ENCODE measurements around the gene AP2A2.

AP2A2 gene

DNA sequence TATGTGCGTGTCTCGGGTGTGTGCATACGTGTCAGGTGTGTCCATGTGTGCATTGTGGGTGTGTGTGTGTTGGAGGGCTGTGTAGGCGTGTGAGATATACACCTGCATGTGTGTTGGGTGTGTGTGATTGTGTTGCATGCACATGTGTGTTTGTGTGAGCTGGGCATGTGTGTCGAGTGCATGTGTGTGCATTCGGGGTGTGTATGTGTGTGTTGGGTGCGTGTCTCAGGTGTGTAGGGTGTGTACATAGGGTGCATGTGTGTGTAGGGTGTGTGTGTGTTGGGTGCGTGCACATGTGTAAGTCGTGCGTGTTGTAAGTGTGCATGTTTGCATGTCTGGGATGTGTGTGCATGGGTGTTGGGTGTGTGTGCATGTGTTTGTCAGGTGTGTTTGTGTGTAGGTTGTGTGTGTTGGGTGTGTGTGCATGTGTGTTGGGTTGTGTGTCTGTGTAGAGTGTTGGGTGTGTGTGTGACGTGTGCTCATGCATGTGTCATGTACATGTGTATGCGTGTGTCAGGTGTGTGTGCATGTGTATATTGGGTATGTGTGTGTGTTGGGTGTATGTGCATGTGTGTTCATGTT, 106.7 kb downstream of the AP2A2 start:
- no peak for DNase-seq

DNA sequence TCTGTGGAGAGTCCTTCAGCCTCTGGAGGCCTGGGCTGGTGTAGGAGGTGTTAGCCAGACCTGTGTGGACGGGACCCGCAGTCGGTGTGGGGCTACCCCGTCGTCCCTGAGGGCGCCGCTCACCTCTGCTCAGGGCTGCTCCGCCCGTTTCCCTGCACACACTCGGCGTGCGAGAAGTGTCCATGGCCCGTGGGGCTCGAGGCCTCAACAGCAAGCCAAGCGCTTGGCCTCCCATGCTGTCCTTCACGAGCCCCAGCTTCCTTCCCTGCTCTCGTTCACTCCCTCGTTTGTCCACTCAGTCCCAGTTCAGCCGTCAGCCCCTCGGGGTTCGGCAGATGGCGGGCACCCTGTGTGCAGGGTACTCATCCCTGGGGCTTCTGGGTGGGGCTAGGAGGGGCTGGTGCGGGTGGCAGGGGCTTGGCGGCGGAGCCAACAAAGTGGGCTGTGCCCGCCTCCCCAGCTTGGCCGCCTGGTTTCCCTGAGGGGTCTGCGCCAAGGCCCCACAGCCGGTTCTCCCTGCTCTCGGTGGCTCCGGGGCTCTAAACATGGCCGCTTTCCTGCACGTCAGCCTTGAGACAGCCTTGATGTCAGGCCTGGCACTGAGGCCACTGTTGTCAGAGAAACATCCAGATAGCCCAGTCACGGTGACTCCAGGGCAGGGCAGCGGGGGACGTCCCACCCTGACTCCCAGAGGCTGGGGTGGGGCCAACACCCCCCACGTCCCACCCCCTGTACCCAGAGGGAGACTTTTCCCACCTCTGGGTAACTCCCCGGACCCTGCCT, 107.5 kb downstream of the AP2A2 start:
- no peak for DNase-seq

DNA sequence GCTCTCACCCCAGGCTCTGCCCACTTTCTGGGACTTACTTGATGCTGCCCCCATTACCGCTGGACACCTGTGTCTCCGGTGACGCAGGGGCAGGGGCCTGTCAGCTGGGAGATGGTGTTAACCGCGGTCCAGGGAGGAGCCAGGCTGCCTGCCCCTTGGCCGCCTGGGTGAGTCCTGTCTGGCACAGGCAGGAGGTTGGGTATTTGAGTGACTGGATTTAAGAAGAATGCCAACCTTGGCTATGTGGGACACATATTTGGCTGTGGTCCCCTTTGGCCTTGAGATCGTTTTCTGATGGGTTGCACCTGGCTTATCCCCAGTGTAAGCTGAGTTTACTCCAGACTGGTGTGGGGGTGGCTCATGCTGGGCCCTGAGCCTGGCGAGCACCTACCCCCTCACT, 108.3 kb downstream of the AP2A2 start:
- no peak for DNase-seq

DNA sequence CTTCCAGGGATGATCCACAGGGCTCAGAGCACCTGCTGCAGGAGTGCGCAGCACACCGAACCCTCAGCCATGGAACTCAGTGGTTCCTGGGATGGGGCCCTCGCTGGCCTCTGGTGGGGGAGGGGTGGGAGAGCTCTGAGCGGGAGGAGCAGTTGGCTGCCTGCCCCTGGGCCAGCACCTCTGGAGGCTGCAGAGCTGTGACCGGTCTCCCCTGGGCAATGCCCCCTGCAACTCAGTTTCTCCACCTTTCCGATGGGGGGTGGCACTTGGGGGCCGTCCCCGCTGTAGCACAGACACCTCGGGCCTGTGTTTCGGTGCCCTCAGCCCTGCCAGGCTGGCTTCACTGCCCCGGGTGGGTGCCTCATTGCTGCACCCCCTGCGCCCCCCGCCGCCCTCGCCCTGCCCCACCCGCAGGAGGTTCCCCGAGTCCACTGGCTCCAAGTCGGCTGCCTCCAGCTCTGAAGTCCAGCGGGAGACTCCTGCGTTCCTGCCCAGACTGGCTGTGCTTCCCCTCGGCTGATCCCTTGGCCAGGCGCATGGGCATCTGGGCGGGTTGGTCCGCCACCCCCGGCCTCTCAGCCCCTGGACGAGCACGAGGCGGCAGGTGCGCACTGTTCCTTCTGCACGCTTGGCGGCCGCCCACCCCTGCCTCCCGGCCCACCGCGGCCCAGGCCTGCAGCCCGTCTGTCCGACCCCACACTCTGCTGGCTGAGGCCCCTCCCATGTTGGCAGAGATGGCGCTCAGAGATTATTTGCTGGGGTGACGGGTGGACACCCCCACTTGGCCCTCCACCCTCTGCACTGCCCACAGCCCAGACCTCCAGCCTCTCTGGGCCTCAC, 109.0 kb downstream of the AP2A2 start:
- DNase-seq = no peak

DNA sequence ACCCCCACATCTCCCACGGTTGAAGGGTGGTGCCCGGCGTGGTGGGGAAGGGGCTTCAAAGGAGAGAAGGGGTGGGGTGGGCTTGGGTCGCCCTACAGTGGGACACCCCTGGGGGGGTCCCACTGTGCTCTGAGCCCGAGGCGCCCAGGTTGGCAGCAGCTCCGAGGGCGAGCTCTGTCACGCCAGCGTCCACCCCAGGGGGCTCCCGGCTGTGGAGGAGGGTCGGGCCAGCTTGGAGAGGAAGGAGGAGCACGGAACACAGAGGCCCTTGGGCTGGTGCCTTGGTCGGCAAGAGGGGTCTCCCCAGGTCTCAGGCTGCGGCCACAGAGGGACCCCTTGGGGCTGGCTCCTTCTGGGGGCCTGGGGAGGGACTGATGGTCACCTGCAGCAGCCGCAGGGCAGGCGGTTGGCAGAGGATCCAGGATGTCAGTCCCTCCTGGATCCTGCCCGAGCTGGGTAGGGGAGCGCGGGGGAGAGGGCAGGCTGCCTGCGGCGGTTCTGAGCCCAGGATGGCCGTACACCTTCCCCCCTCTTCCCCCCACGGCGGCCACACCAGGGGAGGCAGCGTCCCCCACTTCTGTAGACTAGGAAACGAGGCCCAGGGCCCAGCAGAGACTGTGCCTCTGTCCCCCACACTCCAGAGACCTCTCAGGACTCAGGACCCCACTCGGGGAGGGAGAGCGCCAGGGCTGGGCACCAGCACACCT, 110.1 kb downstream of the AP2A2 start:
- DNase-seq = no peak

DNA sequence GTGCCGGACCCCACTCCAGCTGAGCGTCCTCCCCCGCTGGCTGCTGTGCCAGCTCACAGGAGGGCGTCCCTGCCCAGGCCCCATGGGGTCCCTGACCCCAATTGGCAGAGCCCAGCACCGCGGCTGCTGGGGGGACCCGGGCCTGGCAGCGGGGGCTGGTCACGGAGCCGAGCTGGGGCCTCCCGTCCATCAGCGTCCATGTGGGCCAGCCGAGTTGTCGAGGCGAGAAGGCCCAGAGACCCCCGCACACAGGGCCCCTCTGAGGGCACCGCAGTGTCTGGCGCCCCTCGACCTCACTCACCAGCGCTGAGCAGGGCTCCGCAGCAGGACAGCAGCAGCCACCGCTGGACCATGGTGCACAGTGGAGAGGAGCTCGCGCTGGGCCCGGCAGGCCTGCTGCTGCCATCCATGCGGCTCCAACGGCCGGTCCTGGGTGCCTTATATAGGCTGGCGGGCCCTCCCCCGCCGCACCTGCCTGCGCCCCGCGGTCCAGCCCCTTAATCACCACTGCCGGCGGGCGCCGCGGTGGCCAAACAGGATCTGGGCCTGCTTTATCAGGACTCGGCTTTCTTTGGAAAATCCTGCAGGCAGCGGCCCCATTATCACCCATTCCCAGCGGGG, 110.7 kb downstream of the AP2A2 start, which contains the start of gene MUC6:
Gene MUC6, minus strand, starts transcription at position 416 of the 621 bp plus-strand sequence. Its CDS starts 63 bp downstream, at position 353.
- no peak for DNase-seq

DNA sequence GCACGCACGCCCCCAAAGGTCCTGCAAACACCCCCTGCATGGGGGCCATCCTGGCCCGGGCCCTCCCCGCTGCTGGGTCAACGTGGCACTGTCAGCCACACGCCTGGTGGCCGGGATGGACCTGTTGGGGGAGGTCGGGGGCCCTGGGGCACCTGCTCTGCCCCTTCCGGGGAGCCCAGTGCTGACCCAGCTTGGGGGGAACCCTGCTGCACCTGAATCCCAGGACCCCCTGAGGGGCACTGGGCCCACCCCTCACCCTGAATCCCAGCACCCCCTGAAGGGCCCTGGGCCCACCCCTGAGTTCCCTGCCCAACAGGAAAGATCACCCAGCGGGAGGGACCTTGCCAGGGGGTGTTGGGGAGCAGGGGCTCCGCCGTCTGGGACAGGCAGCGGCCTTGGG, 111.3 kb downstream of the AP2A2 start:
- DNase-seq = no peak

DNA sequence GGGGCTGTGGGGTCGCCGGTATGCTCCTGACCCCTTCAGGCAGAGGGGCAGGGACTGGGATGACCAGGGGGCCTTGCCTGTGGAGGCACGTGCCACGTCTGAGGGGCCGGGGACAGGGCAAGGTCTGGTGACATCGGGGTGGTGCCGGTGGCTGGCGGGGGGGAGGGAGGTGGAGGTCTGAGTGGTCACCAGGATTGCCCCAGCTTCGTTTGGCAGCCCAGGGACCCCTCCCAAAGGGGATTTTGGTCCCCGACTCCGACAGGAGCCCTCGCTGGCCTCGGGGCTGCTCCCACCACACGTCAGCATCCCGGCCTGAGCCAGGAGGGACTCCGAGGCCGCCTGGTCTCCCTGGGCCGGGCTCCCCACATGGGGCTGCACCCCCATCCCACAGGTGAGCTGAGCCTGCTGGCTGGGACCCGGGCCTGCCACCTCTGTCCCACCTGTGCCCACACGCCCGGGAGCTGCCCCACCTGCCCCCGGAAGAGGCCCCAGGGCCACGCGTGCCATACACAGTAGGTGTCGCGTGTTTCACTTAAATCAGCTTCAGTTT, 111.9 kb downstream of the AP2A2 start:
- no peak for DNase-seq

DNA sequence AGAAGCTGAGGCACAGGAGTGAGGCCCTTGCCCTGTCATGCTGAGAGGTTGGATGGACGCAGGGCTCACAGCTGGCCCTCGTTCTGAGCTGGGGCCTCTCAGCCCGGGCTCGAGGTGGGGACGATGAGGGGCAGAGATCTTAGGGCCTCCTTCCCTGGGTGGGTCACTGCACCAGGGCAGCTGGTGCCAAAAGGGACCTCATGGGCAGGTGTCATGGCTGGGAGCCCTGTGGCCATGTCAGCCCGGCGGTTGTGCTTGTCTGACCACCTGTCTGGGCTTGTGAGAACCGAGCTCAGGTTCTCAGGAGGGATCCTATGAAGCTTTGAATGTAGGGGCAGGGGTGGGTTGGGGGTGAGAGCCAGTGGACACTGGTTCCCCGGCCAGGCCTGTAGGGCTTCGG, 112.7 kb downstream of the AP2A2 start:
- DNase-seq = no peak

DNA sequence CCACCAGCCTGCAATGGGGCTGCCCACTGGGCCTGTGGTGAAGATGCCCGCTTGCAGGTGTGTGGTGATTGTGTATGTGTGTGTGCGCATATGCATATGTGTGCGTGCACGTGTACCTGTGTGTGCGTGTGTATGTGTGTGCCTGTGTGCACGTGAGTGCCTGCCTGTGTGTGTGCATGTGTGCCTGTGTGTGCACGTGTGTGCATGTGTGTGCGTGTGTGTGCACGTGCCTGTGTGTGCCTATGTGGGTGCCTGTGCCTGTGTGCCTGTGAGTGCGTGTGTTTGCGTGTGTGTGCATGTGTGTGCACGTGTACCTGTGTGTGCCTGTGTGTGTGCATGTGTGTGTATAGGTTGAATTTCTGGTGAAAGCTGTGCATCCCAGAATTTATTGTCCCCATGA, 113.3 kb downstream of the AP2A2 start:
- DNase-seq = no peak

DNA sequence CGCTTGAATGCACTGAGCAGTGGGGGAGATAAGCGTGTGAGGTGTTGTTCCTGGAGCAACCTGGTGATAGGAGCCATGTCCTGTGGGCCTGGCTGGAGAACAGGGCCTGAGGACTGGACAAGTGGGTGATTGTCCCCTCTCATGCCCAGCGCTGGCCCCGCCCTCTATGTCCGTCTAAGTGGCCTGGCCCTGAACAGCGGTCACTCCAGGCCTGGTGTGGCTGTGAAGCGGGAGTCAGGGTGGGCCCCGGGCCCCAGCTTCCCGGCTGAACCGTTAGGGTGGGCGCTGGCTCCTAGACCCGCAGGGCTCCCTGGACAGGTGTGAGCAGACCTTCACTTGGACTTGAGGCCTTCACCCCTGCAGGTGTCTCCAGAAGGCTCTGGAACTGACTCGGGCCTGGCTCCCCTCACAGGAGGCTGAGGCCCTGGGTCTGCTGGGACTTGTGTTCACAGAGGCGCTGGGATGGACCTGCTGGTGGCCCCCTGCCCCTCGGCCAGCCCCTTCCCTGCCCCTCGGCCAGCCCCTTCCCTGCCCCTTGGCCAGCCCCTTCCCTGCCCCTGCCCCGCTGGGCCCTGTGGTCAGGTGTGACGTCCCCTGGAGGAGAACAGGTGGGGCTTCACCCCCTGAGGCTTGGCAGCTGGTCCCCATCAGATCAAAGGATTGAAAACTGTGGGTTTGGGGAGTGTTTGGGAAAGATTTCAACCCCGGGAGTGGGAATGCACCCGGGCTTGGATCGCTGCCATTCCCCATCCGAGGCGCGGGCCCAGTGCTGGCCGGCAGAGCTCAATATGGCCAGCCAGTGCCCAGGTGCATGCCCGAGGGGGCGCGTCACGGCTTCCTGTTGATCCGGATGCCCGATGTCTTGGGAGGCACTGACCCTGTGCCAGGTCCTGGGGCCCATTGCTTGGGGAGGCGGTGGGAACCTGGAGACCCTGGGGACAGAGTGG, 114.1 kb downstream of the AP2A2 start:
- no peak for DNase-seq

DNA sequence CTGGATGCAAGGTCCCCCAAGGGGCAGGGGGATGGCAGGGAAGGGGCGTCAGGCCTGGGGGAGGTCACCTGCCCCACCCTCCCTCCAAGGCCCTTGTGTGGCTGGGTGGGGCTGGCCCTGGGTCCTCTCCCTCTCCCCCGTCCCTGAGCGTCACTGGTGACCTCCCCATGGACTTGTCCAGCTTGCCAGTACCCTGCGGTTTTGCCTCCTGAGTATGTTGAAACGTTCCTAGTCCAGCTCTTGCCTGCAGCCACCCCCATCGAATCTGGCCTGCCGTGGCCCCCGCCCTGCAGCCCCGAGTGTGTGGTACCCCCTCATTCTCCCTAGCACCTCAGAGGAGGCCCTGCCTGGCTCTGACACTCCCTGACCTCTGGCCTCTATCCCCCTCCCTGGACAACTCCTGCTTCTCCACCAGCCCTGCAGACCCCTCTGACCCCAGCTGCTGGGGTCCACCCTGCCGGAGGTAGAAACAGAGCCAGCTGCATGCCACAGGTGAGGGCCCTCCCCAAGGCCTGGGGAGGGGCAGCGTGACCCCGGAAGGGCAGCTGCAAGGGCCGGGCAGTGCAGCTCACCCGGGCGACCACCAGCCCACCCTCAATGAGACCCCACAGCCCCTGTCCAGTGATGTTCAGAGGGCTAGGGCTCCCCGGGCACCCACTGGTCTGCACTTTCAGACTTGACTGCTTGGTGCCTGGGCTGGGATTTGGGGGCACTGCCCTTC, 114.9 kb downstream of the AP2A2 start:
- no peak for DNase-seq

DNA sequence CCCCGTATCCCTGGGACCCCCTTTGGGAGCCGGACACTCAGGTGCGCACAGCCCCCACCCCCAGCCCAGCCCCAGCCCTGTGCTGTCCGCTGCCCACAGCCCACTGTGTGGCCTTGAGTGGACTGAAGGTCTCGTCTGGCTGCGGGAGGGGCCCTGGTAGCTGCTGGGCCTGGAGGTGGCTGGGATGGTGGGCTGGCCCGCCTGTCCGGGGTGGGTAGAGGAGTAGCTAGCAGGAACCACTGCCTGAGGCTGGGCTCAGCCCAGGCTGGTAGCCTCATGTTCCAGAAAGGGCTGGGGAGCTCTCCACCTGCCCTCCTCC, 115.4 kb downstream of the AP2A2 start:
- no peak for DNase-seq

DNA sequence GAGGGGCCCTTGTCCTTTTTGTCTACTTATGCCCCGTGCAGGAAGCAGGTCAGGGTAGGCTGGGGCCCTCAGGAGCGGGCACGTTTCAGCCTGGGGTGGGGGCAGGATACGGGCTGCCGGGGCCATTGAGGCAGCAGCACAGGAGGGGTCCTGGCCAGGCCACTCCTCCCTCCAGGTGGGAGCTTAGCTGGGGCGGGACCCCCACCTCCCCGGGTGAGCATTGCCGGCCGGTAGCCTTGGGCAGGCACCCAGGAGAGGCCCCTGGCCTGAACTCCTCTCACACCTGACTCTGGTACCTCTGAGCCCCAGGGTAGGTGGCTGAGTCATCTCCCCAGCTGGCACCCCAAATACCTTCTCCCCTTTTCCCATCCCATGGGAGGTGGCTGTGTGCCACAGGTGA, 115.8 kb downstream of the AP2A2 start:
- DNase-seq = no peak

DNA sequence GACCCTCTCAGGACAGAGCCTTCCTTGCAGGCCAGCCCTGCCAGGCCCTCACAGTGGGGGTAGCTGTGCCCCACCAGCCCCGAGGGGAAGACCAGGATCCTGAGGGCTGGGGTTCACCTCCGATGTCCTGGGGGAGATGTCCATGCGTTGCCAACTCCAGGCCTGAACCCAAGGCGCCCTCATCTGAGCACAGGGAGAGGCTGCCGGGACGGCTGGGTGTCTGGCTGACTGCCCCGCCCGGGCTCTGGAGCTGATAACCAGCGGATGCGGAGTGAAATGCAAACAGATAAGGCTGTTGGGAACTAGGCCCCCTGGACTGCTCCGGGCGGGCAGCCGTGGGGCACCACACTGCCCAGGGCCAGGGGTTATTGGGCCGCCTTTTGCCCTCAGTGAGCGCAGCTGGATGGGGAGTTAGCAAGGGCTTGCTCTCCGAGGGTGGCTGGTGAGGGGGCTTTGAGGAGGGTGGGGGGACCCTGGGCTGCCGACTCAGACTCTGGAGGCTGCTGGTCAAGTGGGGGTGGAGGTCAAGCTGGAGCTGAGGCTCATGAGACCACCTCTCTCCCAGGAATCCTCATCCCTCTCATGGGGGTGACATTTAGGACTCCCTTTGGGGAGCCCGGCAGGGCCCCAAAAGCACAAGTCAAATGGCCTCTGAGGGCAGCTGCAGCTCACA, 116.4 kb downstream of the AP2A2 start:
- no peak for DNase-seq

DNA sequence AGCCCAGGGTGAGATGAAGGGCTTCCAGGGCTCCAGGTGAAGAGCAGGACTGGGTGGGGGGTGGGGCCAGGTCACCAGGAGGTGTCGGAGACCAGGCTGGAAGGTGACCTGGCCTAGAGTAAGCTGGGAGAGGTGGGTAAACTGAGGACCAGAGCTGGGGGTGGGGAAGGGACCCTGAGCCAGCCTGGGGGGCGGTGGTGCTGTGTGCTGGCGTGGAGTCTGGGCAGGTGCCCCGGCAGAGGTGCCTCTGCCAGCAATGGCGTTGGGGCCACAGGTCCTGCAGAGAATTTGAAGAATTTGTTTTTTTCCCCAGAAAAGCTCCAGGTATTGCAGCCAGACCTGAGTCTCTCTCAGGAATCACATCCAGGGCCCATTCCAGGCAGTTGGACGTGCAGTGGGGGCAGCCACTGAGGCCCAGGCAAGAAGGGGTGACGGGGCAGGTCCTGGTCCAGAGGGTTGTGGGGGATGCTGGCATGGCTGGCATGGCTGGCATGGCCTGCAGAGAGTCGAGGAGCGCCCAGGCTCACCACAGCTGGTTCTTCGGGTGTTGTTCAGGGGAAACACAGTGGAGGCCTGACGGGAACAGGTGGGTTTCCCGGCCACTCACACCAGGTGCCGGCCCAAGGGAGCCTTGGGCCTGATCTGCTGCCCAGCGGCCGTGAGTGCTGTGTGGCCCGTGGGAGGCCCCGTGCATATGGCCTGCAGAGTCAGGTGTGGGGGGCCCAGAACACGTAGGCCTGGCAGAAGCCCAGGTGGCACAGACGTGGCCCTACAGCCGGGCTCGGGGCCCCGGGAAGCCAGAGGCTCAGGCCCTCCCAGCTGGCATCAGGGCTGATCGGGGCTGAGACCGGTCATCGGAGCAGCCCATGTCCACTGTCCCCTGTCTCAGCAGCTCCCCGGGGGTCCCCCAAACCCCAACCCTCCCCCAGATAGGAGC, 117.2 kb downstream of the AP2A2 start:
- no peak for DNase-seq

DNA sequence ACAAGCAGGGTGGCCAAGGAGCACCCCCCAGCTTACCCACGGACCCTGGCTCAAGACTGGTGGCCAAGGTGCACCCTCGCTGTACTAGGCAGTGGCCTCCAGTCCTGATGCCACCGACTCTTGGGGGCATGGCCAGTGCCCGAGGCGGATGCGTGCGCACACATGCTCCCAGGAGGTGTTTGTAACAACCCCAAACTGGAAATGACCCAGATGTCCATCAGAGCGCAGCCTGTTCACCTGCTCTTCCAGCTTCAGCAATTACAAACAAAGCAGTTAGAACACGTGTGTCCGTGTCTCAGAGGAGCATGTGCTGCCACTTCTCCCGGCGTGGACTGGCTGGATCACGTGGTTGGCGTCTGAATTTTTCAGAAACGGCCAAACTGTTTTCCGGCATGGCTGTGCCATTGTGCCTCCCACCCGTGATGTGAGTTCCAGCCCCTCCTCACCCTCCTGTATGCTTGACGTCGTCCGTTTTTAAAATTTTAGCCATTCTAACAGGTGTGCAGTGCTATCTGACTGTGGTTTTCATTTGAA, 118.0 kb downstream of the AP2A2 start:
- no peak for DNase-seq

DNA sequence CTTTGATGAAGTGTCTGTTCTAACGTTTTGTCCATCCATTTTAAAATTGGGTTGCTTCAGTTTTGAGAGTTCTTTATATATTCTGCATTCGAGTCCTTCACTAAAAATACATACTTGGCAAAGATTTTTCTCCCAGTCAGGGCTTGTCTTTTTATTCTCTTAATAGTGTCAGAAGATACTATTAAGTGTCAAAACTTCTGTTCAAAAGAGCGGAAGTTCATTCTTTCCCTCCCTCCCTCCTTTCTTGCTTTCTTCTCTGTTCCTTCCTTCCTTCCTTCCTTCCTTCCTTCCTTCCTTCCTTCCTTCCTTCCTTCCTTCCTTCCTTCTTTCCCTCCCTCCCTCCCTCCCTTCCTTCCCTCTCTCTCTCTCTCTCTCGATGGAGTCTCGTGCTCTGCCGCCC, 118.5 kb downstream of the AP2A2 start:
- DNase-seq = no peak

All from NCI-H82 (cell line).